Tibial nerve (tissue), 4 donors: ENCODE results near the gene ABCC4. TPM values are rescaled to one million over a fixed set of nuclear protein-coding genes. Genes with fewer than 3 reads are reported as not detected.
"Not testable (repeated sequence)": the region's sequence is repeated elsewhere in the genome, so short reads cannot be mapped to it uniquely, and the experiment has no call there.

Experiments
- DNase-seq, 2 donors: peaks; one replicate each; pipeline ENCODE4 v3.0.0-alpha.2; 2019; ENCODE audit warnings: low spot score in 2 of 2
- H3K27ac ChIP-seq, 4 donors: fragments of 200-600 bp; sonication (generic) in 3 of 4; one replicate each; pipeline ENCODE4 v1.5.1; 2017 to 2019; ENCODE audit warnings: mild to moderate bottlenecking in 1 of 4
- H3K27me3 ChIP-seq, 2 donors: fragments of 200-600 bp; sonication (generic) in 1 of 2; one replicate each; pipeline versions ENCODE4 v1.5.1 to v1.6.0; 2017 to 2019
- H3K36me3 ChIP-seq, 3 donors: fragments of 200-600 bp; sonication (generic); one replicate each; pipeline ENCODE4 v1.5.1; 2018 to 2019
- H3K4me1 ChIP-seq, 4 donors: fragments of 200-600 bp; sonication (generic) in 3 of 4; one replicate each; pipeline ENCODE4 v1.5.1; 2017 to 2019
- H3K4me3 ChIP-seq, 4 donors: fragments of 200-600 bp; sonication (generic) in 3 of 4; one replicate each; pipeline ENCODE4 v1.5.1; 2017 to 2019; ENCODE audit warnings: mild to moderate bottlenecking in 1 of 4, moderate library complexity in 1 of 4
- H3K9me3 ChIP-seq, 4 donors: fragments of 200-600 bp; sonication (generic) in 3 of 4; one replicate each; pipeline ENCODE4 v1.5.1; 2017 to 2019
- CTCF ChIP-seq, 5 experiments: fragments of 200-600 bp in 3 of 5; fragments of 450-650 bp in 2 of 5; sonication (generic) in 3 of 5; IDR thresholded peaks; one replicate each; pipeline ENCODE4 v1.5.1; 2016 to 2019; ENCODE audit warnings: antibody characterized with exemption in 5 of 5, mild to moderate bottlenecking in 3 of 5, moderate library complexity in 2 of 5
- EP300 ChIP-seq, 2 donors: sonication (generic); formaldehyde crosslinking; IDR thresholded peaks; one replicate each; pipeline ENCODE4 v1.6.1; 2017; ENCODE audit warnings: antibody characterized with exemption in 2 of 2, mild to moderate bottlenecking in 1 of 2
- POLR2A ChIP-seq, 2 donors: fragments of 450-650 bp; IDR thresholded peaks; one replicate each; pipeline ENCODE4 v1.6.1; 2017; ENCODE audit warnings: antibody characterized with exemption in 2 of 2, mild to moderate bottlenecking in 2 of 2, moderate library complexity in 2 of 2
- WGBS, 2 donors: methylation state at CpG; one replicate each; pipeline ENCODE4 v1.1.5; 2018; 5-methylcytosine and 5-hydroxymethylcytosine counted together
- total RNA-seq, 4 donors: library from RNA; depleted of rRNA; stranded (reverse); fragments of >200 nt; gene quantifications; one replicate each; pipeline ENCODE4 v1.1.0, GENCODE V29; 2016

ABCC4 gene
- total RNA-seq, 4 donors from 2014 or later, result 5.7 to 20.1 (median 9.3) TPM

GRCh38 chr13:95193509-95194230, 107.6 kb downstream of the ABCC4 start:
- H3K4me1 ChIP-seq, result no peaks in the 10 kb centered on the region
- TF ChIP-seq CTCF (IDR thresholded peaks at IDR 0.05), result no peak
- no peak for DNase-seq
- H3K27ac ChIP-seq, result no peak overlapping the region
- H3K9me3 ChIP-seq, result no peaks in the 10 kb centered on the region
- H3K36me3 ChIP-seq, result no peaks in the 10 kb centered on the region
- no peak overlapping the region for H3K4me3 ChIP-seq
- WGBS, 2 donors, result 85 to 86% methylated on average over 13 of the region's 13 CpGs
- no peaks in the 10 kb centered on the region for H3K27me3 ChIP-seq

DNA sequence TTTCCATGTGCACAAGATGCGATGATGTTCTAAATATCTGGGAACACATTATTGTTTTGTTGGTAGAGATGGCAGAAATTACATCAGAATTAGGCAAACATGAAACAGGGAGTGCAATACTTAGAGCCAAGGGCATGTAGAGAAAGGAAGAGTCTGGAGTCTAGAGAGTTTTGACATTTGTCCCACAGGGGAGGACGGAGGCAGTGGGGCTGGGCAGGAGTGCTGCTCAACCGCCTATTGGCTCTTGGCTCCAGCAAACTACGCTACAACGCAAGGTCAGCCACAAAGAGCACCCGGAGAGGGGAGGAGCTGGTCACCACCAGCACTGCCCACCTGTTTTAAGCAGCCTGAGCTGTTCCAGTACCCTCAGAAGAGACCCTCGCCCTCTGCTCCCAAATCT, 108.3 kb downstream of the ABCC4 start:
- H3K27me3 ChIP-seq, result no peaks in the 10 kb centered on the region
- 80 to 84% methylated on average over 7 of the region's 7 CpGs for WGBS, 2 donors
- no peak overlapping the region for H3K27ac ChIP-seq
- no peak overlapping the region for H3K4me3 ChIP-seq
- no peaks in the 10 kb centered on the region for H3K4me1 ChIP-seq
- no peaks in the 10 kb centered on the region for H3K36me3 ChIP-seq
- DNase-seq, result no peak
- TF ChIP-seq EP300 (IDR thresholded peaks at IDR 0.05) (no peak), POLR2A (IDR thresholded peaks at IDR 0.05) (no peak), CTCF (IDR thresholded peaks at IDR 0.05) (no peak)
- H3K9me3 ChIP-seq, result no peaks in the 10 kb centered on the region

DNA sequence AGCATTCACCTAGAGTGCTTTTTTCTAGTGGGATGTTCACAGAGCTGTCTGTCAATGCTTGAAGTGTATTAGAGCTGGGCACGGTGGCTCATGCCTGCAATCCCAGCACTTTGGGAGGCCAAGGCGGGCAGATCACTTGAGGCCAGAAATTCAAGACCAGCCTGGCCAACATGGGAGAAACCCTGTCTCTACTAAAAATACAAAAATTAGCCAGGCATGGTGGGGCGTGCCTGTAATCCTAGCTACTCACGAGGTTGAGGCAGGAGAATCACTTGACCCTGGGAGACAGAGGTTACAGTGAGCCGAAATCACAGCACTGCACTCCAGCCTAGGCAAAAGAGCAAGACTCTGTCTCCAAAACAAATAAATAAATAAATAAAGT, 108.7 kb downstream of the ABCC4 start:
- DNase-seq, H3K27me3 ChIP-seq, H3K4me1 ChIP-seq, H3K27ac ChIP-seq, H3K9me3 ChIP-seq, H3K4me3 ChIP-seq, H3K36me3 ChIP-seq: not testable (repeated sequence)
- WGBS, 2 donors, result 79 to 80% methylated on average over 5 of the region's 5 CpGs

DNA sequence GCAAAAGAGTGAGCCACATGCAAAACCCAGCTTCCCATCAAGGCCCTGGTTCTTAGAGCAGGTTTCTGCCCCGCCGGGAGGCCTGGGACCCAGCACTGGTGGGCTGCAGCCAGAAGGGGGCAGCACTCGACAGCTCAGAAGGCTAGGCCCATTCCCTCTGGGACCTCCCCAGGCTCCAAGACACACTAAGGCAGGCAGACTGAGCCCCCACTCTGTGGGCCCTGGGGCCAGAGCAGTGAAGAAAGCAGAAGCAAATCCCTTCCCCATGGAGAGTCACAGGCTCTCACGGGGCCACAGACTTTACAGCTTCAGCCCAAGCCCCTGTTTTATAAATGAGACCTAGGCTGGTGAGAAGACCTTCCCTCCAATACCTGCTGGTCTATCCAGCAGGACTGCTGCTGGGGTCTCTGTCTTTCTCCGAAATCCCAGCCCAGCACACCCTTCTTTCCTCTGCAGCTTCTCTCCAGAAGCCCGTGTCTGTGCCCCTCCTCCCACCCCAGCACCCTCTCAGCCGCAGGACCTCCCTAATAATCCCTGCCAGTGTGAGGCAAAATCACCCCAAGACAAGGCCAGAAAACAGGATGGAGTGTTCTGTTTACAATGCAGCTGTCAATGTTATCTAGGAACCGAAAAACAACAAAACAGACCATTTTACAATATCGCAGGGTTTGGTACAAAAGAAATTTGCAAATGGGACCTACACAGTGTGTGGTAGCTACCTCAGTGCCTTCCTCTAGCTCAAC, 109.3 kb downstream of the ABCC4 start:
- WGBS, 2 donors, result 62 to 65% methylated on average over 9 of the region's 9 CpGs
- no peaks in the 10 kb centered on the region for H3K36me3 ChIP-seq

GRCh38 chr13:95188128-95188527, 113.1 kb downstream of the ABCC4 start:
- Histone ChIP-seq H3K4me3 (no peak overlapping the region), H3K27ac (no peak overlapping the region), H3K36me3 (no peaks in the 10 kb centered on the region), H3K27me3 (no peaks in the 10 kb centered on the region), H3K9me3 (no peaks in the 10 kb centered on the region), H3K4me1 (no peaks in the 10 kb centered on the region)
- WGBS, 2 donors, result 83 to 88% methylated on average over 7 of the region's 7 CpGs
- TF ChIP-seq EP300 (IDR thresholded peaks at IDR 0.05) (no peak), CTCF (IDR thresholded peaks at IDR 0.05) (no peak), POLR2A (IDR thresholded peaks at IDR 0.05) (no peak)
- no peak for DNase-seq

More for the DNA sequence above, 109.3 kb downstream of the ABCC4 start:
- peak; percentile 39 to 63 for DNase-seq
- TF ChIP-seq CTCF (IDR thresholded peaks at IDR 0.05) (peak; percentile 49 to 73 (median 65)), POLR2A (IDR thresholded peaks at IDR 0.05) (no peak), EP300 (IDR thresholded peaks at IDR 0.05) (no peak)
- Histone ChIP-seq H3K27ac (no peak overlapping the region), H3K4me1 (no peaks in the 10 kb centered on the region), H3K4me3 (no peak overlapping the region), H3K27me3 (no peaks in the 10 kb centered on the region), H3K9me3 (no peaks in the 10 kb centered on the region)
